Transverse colon (tissue), 4 donors: ENCODE data around the gene IL17C. TPM values are rescaled to one million over a fixed set of nuclear protein-coding genes. Genes with fewer than 3 reads are reported as not detected.

Experiments used
- DNase-seq: peaks from one replicate; pipeline ENCODE4 v3.0.0-alpha.2; 2019
- H3K27ac ChIP-seq, 4 donors: fragments of 200-600 bp; sonication (generic); 2 replicates each; pipeline ENCODE4 v1.5.1; 2016 to 2018; ENCODE audit warnings: inconsistent platforms in 4 of 4
- H3K27me3 ChIP-seq: fragments of 200-600 bp; sonication (generic); 2 replicates; pipeline ENCODE4 v1.5.1; 2017; ENCODE audit warnings: inconsistent platforms
- H3K36me3 ChIP-seq, 4 donors: fragments of 200-600 bp; sonication (generic); 2 replicates each; pipeline ENCODE4 v1.5.1; 2017 to 2019; ENCODE audit warnings: inconsistent platforms in 4 of 4
- H3K4me1 ChIP-seq, 4 donors: fragments of 200-600 bp; sonication (generic); 2 replicates each; pipeline ENCODE4 v1.5.1; 2017 to 2020; ENCODE audit warnings: inconsistent platforms in 4 of 4
- H3K4me3 ChIP-seq, 4 donors: fragments of 200-600 bp; sonication (generic); 1 replicate in 1 of 4; 2 replicates in 3 of 4; pipeline versions ENCODE4 v1.5.1 to v1.6.1; 2017 to 2019; ENCODE audit warnings: inconsistent platforms in 4 of 4
- H3K9me3 ChIP-seq, 2 donors: fragments of 200-600 bp; sonication (generic); 2 replicates each; pipeline ENCODE4 v1.5.1; 2017 to 2019; ENCODE audit warnings: inconsistent platforms in 2 of 2
- EP300 ChIP-seq: sonication (generic); formaldehyde crosslinking; IDR thresholded peaks from one replicate; pipeline ENCODE4 v1.6.1; 2017; ENCODE audit warnings: antibody characterized with exemption, low read depth
- POLR2A ChIP-seq: fragments of 450-650 bp; IDR thresholded peaks from one replicate; pipeline ENCODE4 v1.6.1; 2016; ENCODE audit warnings: antibody characterized with exemption, mild to moderate bottlenecking, moderate library complexity
- POLR2AphosphoS5 ChIP-seq, 3 donors: sonication (generic); formaldehyde crosslinking; IDR thresholded peaks; one replicate each; pipeline ENCODE4 v1.6.1; 2016; ENCODE audit warnings: antibody characterized with exemption in 3 of 3
- WGBS, 2 donors: methylation state at CpG; one replicate each; pipeline ENCODE4 v1.1.5; 2018; ENCODE audit warnings: low coverage in 1 of 2; 5-methylcytosine and 5-hydroxymethylcytosine counted together
- in situ Hi-C, 4 donors: fragments of 200-750 bp; cut with MboI; loops; one replicate each; pipeline versions ENCODE4 v1.15.0 to v1.15.1; 2017; ENCODE audit warnings: low sequenced_read_pairs in 3 of 4, low pct_ligation_motif_present in 1 of 4, low pct_unique_long_range_greater_than_20kb in 1 of 4
- intact Hi-C: fragments of 100-400 bp; cut with DNase I; formaldehyde crosslinking; loops from one replicate; pipeline ENCODE4 v1.15.1; 2023; ENCODE audit warnings: low total_unique reads
- total RNA-seq, 4 donors: library from RNA; depleted of rRNA; stranded (reverse); fragments of >200 nt; gene quantifications; one replicate each; pipeline ENCODE4 v1.1.0, GENCODE V29; 2016
- TF ChIP-seq, protein P1 (sequence below), 5 experiments: fragments of 200-600 bp in 3 of 5; fragments of 450-650 bp in 2 of 5; sonication (generic) in 3 of 5; IDR thresholded peaks; 1 replicate in 2 of 5; 2 replicates in 3 of 5; pipeline ENCODE4 v1.5.1; 2016 to 2017; ENCODE audit warnings: antibody characterized with exemption in 5 of 5, inconsistent platforms in 3 of 5, mild to moderate bottlenecking in 2 of 5, moderate library complexity in 1 of 5

IL17C gene
- total RNA-seq, 4 donors from 2014 or later: not detected

DNA sequence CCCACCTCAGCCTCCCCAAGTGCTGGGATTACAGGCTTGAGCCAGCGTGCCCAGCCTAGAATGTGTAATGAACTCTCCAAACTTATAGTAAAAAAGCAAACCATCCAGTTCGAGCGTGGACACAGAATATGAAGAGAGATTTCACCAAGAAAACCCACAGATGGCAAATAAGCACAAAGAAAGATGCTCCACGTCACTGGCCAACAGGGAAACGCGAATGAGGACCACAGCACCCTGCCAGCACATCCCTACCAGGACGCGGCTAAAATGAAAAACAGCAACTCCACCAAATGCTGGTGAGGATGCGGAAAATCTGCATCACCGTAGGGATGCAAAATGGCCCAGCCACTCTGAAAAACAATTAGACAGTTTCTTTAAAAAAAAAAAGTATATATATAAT lies 23.1 kb downstream of the IL17C start:
- H3K27ac ChIP-seq: no peak overlapping the region
- no peaks in the 10 kb centered on the region for H3K36me3 ChIP-seq
- H3K27me3 ChIP-seq: no peaks in the 10 kb centered on the region
- peaks cover 0 to 25% (median 14%) of the 10 kb centered on the region in 4 donors for H3K4me1 ChIP-seq
- in situ Hi-C loops (no loop called here), intact Hi-C loops (no loop called here)
- 78 to 81% methylated on average over 2 to 10 of the region's 10 CpGs for WGBS, 2 donors
- no peaks in the 10 kb centered on the region for H3K9me3 ChIP-seq
- no peak overlapping the region for H3K4me3 ChIP-seq
- no peak for DNase-seq
- no peak for TF ChIP-seq POLR2A
- TF ChIP-seq, protein P1, sequence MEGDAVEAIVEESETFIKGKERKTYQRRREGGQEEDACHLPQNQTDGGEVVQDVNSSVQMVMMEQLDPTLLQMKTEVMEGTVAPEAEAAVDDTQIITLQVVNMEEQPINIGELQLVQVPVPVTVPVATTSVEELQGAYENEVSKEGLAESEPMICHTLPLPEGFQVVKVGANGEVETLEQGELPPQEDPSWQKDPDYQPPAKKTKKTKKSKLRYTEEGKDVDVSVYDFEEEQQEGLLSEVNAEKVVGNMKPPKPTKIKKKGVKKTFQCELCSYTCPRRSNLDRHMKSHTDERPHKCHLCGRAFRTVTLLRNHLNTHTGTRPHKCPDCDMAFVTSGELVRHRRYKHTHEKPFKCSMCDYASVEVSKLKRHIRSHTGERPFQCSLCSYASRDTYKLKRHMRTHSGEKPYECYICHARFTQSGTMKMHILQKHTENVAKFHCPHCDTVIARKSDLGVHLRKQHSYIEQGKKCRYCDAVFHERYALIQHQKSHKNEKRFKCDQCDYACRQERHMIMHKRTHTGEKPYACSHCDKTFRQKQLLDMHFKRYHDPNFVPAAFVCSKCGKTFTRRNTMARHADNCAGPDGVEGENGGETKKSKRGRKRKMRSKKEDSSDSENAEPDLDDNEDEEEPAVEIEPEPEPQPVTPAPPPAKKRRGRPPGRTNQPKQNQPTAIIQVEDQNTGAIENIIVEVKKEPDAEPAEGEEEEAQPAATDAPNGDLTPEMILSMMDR (IDR thresholded peaks at IDR 0.05): no peak
- no peak for TF ChIP-seq POLR2AphosphoS5 (IDR thresholded peaks at IDR 0.05)
- TF ChIP-seq EP300: no peak

- Histone ChIP-seq H3K9me3 (no peaks in the 10 kb centered on the region), H3K4me3 (peak overlapping the region; percentile 55 to 94 (median 80)), H3K27ac (peak overlapping the region; percentile 84 to 94 (median 90)), H3K36me3 (no peaks in the 10 kb centered on the region), H3K4me1 (peaks cover 0 to 25% (median 14%) of the 10 kb centered on the region in 4 donors), H3K27me3 (no peaks in the 10 kb centered on the region)
- in situ Hi-C loops: no loop called here
- intact Hi-C loops: no loop called here
- no peak for TF ChIP-seq EP300
- no peak for TF ChIP-seq POLR2A
- no peak for TF ChIP-seq POLR2AphosphoS5 (IDR thresholded peaks at IDR 0.05)
- TF ChIP-seq, protein P1 (IDR thresholded peaks at IDR 0.05): no peak
- DNase-seq: peak; percentile 46
- WGBS, 2 donors: 1 to 19% methylated on average over 3 to 46 of the region's 49 CpGs
Observed at GRCh38 chr16:88662222-88662842, 24.0 kb downstream of the IL17C start.

GRCh38 chr16:88662843-88663606 lies 24.7 kb downstream of the IL17C start, which contains the start of gene MVD:
MVD (minus strand) TSS chr16:88663091; CDS start chr16:88663080, 11 bp downstream.
- Histone ChIP-seq H3K27ac (peak within 1 kb of the TSS; percentile 84 to 94 (median 90)), H3K4me1 (peaks cover 0 to 25% (median 14%) of the 10 kb centered on the region in 4 donors), H3K27me3 (no peaks in the 10 kb centered on the region), H3K9me3 (no peaks in the 10 kb centered on the region), H3K4me3 (peak within 1 kb of the TSS; percentile 55 to 94 (median 80)), H3K36me3 (no peaks in the 10 kb centered on the region)
- peak; percentile 98 for DNase-seq
- intact Hi-C loops: no loop called here
- 2% methylated on average over 48 of the region's 88 CpGs; no CpG with 5 or more reads in 1 of the 2 donors for WGBS, 2 donors
- TF ChIP-seq EP300: no peak
- TF ChIP-seq POLR2AphosphoS5 (IDR thresholded peaks at IDR 0.05): peak; percentile 92 to 97 (median 92)
- TF ChIP-seq POLR2A: peak; percentile 95
- TF ChIP-seq, protein P1 (IDR thresholded peaks at IDR 0.05): no peak
- in situ Hi-C loops: no loop called here

DNA sequence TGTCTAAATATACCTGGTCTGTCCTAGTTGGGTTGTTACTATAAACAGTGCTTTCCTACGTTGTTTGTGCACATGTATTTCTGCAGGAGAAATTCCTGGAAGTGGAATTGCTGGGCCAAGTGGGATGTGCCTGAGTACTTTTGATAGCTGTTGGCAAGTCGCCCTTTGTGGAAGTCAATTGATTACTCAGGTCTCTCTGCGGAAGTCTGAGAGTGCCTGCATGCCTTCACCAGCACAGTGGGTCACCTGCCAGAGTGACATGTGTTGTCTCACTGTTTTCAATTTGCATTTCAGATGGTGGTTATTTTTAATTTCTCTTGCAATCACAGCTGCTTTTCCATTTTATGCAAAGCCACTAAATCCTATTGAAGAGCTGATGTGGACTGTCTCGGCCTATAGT lies 26.8 kb downstream of the IL17C start:
- no peak overlapping the region for H3K4me3 ChIP-seq
- in situ Hi-C loops (no loop called here), intact Hi-C loops (no loop called here)
- no peak for DNase-seq
- H3K27ac ChIP-seq: no peak overlapping the region
- no peaks in the 10 kb centered on the region for H3K36me3 ChIP-seq
- H3K4me1 ChIP-seq: peaks cover 0 to 21% (median 14%) of the 10 kb centered on the region in 4 donors
- H3K27me3 ChIP-seq: no peaks in the 10 kb centered on the region
- WGBS, 2 donors: 80% methylated on average over 4 of the region's 4 CpGs; no CpG with 5 or more reads in 1 of the 2 donors
- no peaks in the 10 kb centered on the region for H3K9me3 ChIP-seq
- TF ChIP-seq, protein P1 (IDR thresholded peaks at IDR 0.05): no peak
- TF ChIP-seq POLR2A (no peak), EP300 (no peak), POLR2AphosphoS5 (IDR thresholded peaks at IDR 0.05) (no peak)
